Frontal cortex (tissue), 4 donors: Measurements from ENCODE around the gene MCCC1. TPM values are rescaled to one million over a fixed set of nuclear protein-coding genes. Genes with fewer than 3 reads are reported as not detected.
"Not testable (repeated sequence)": the region's sequence is repeated elsewhere in the genome, so short reads cannot be mapped to it uniquely, and the experiment has no call there.

Source experiments
- DNase-seq, 2 donors: peaks; one replicate each; pipeline ENCODE4 v3.0.0; 2012; ENCODE audit warnings: low spot score in 2 of 2
- FAIRE-seq: peaks from 2 replicates; lab custom pipeline; 2012; peaks lifted over from hg19 to GRCh38; lab: Jason Lieb, UNC
- total RNA-seq: library from RNA; depleted of rRNA; stranded (reverse); fragments of >200 nt; gene quantifications from one replicate; pipeline ENCODE4 v1.2.3, GENCODE V29; 2014
- donor health status: control.
- donor health status: control.
- donor health status: control.

Gene MCCC1
- total RNA-seq, 1 donor from 2014 or later: 38.3 TPM

DNA sequence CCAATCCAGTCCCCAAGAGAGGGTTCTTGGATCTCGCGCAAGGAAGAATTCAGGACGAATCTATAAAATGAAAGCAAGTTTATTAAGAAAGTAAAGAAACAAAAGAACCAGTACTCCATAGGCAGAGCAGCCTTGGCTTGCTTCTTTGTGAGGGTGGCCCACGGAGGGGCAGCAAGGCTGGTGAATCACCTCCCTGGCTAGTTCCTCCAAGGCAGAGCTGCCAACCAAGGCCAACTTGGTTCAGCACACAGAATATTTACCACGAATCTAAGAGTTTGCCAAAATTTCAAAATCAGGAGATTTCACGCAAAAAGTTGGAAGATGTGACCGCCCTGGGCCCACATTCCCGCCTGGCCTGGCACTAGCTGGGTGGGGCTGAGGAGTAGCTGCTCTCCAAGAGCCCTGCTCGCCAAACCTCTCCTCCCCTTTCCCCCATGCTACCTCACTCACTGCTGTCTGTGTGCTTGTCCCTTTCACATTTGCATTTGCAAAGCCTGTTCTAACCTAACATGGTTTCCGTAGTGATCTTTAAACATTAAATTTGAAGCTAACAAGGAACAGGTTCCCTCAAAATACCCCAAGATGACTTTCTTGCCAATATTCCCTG is 92.8 kb downstream of the MCCC1 start:
- DNase-seq (no peak), FAIRE-seq (no peak)

DNA sequence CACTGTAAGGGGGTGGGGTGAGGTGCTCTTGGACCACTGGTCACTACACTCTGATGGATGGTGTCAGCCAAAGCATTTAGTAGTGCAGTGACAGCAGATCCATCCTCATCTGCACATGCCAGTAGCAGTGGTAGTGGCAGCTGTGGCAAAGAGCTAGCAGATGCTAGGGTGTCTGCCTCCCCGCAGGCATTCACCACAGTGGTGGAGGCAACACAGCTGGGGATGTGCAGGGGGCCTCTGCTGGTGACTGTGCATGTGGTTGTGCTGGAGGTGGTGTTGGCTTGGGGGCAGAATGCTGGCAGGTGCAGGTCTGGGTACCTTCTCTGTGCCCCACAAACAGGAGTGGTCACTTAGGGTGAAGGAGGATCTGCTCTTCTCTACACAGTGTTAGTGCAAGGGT is 99.5 kb downstream of the MCCC1 start:
- FAIRE-seq: no peak
- DNase-seq: no peak

DNA sequence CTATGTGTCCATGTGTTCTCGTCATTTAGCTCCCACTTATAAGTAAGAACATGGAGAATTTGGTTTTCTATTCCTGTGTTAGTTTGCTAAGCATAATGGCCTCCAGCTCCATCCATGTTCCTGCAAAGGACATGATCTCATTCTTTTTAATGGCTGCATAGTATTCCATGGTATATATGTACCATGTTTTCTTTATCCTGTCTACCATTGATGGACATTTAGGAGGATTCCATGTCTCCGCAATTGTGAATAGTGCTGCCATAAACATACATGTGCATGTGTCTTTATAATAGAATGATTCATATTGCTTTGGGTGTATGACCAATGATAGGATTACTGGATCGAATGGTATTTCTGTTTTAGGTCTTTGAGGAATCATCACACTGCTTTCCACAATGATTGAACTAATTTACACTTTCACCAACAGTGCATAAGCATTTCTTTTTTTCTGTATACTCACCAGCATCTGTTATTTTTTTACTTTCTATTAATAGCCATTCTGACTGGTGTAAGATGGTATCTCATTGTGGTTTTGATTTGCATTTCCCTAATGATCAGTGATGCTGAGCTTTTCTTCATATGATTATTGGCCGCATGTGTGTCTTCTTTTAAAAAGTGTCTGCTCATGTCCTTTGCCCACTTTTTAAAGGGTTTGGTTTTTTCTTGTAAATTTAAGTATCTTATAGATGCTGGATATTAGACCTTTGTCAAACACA is 105.7 kb downstream of the MCCC1 start:
- not testable (repeated sequence) for FAIRE-seq, DNase-seq

- FAIRE-seq: no peak
Measured at GRCh38 chr3:182989566-182989965, 109.7 kb downstream of the MCCC1 start.

DNA sequence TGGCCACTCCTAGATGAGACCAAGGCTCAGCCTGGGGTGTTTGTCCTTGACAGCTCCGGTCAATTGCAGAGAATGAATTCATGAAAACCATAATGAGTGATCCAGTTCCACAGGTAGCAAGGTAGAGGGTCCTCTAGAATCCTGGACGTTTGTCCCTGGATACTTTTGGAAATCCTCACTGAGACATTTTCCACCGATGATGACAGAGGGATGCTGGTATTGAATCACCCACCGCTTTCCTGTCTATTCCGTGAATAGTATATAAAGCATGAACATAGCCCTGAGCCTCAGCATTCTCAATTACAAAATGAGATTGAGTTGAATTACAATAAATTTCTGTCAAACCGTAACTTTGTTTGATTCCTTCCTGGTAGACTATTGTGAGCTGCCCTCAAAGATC is 113.3 kb downstream of the MCCC1 start:
- FAIRE-seq (no peak), DNase-seq (no peak)

More at GRCh38 chr3:182989566-182989965, 109.7 kb downstream of the MCCC1 start:
- no peak for DNase-seq

GRCh38 chr3:182983876-182984275 is 115.4 kb downstream of the MCCC1 start:
- FAIRE-seq: no peak

DNA sequence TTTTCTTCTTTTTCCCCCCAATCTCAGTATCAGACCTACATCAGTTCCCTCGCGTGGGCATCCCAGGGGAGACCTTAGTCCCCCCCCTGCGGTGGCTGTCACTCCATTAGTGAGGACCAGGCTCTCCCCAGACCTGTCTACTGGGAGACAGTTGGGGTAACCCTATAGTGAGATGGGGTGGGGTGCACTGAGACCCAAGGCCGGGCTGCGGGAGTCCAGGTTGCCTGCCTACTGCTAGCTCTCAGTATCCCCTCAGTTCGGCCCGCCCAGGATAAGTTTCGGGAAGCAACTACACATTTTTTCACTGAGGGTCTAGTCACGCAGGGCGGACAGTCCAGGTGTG is 118.3 kb downstream of the MCCC1 start:
- FAIRE-seq: no peak
- DNase-seq: peak in 1 of 2 donors; percentile 19

More at GRCh38 chr3:182983876-182984275, 115.4 kb downstream of the MCCC1 start:
- DNase-seq: no peak

- peak; percentile 88 to 91 for DNase-seq
- FAIRE-seq: no peak
Measured at GRCh38 chr3:182980204-182981037, 118.9 kb downstream of the MCCC1 start, which contains the start of gene DCUN1D1. Gene DCUN1D1, minus strand, starts transcription at chr3:182980538. Its CDS starts 49 bp downstream, at chr3:182980489.

- FAIRE-seq: no peak
- peak in 1 of 2 donors; percentile 29 for DNase-seq
Measured at GRCh38 chr3:182979674-182980191, 119.6 kb downstream of the MCCC1 start.

DNA sequence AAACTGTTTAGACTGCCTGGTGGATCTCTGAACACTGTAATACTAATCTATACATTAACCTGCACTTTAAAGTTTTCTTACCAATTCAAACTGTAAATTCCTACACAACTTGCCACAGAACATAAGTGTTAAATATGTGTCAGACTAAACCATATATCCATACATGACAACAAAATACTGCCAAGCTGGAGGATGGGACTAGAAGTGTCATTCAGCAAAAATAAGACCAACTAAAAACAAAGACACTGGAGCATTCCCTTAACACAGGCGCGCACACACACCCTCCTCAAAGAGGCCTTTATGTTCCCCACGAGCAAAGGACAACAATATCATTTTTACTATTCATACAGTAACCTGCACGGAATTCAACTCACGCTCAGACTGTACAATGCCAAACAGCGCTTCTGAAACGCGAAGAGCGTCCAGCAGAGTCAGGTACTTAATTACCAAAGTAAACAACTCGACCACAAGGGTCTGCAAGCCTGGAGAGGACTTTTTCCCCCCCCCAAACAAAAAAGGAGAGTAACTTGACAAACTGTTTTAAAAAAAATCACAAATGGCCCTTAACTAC is 120.1 kb downstream of the MCCC1 start:
- FAIRE-seq (no peak), DNase-seq (no peak)

- FAIRE-seq: no peak
Measured at GRCh38 chr3:182978387-182978786, 120.9 kb downstream of the MCCC1 start.

GRCh38 chr3:182973047-182973446 is 126.2 kb downstream of the MCCC1 start:
- DNase-seq: no peak
- FAIRE-seq: no peak

More at GRCh38 chr3:182978387-182978786, 120.9 kb downstream of the MCCC1 start:
- no peak for DNase-seq

- DNase-seq: no peak
- FAIRE-seq: no peak
Measured at GRCh38 chr3:182972387-182972786, 126.9 kb downstream of the MCCC1 start.

- FAIRE-seq (no peak), DNase-seq (no peak)
Measured at GRCh38 chr3:182971637-182972036, 127.7 kb downstream of the MCCC1 start.

- no peak for FAIRE-seq
Measured at GRCh38 chr3:182970811-182971418, 128.4 kb downstream of the MCCC1 start.

GRCh38 chr3:182969853-182970252 is 129.4 kb downstream of the MCCC1 start:
- DNase-seq (no peak), FAIRE-seq (no peak)

More at GRCh38 chr3:182970811-182971418, 128.4 kb downstream of the MCCC1 start:
- DNase-seq: no peak

- no peak for FAIRE-seq
- DNase-seq: no peak
Measured at GRCh38 chr3:182969277-182969676, 130.0 kb downstream of the MCCC1 start.

- no peak for DNase-seq
- no peak for FAIRE-seq
Measured at GRCh38 chr3:182967218-182968204, 131.8 kb downstream of the MCCC1 start.
